ENCODE measurements around the gene XRN1.

XRN1 gene

DNA sequence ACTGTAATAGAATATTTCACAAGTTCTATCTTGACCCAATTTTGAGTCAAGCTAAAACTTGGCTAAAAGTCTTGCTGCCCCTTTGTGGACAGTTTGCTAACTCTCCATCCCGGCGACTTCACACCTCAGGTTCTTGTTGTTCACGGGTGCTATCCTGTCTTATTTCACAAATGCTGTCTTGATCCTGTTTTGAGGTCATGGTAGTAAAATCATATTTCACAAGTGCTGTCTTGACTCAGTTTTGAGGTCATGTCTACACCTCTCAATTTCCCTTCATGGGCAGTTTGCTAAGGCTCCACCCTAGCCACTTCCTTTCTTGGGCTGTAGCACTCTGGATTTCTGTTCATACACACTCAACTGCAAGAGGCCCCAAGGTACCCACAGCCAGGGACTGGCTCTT is 177.4 kb downstream of the XRN1 start:
- DNase-seq (ENCODE audit: low read depth): no peak

GRCh38 chr3:142269767-142270166 is 178.1 kb downstream of the XRN1 start:
- DNase-seq (ENCODE audit: low read depth): no peak

GRCh38 chr3:142268426-142268825 is 179.4 kb downstream of the XRN1 start:
- DNase-seq (ENCODE audit: low read depth): no peak

DNA sequence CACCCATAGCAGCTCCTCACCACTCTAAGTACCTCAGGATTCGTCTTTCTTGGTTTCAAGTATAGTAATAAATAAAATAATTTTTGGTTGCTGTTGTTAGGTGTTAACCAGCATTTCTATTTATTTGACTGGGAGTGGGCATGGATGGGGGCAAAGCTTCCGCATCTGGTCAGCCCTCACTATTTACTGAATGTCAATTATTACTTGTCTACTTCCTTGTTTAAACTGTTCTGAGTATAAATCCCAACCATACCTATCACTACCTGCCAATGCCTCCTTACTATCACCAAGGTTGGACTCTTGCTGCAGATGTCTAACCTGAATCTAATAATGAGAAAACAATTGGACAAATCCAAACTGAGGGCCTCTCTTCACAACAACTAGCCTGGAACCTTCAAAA is 180.6 kb downstream of the XRN1 start:
- no peak for DNase-seq (ENCODE audit: low read depth)

GRCh38 chr3:142263112-142263511 is 184.7 kb downstream of the XRN1 start:
- no peak for DNase-seq (ENCODE audit: low read depth)

- DNase-seq (ENCODE audit: low read depth): no peak
Measured at GRCh38 chr3:142259359-142259758, 188.5 kb downstream of the XRN1 start.

- DNase-seq (ENCODE audit: low read depth): no peak
Measured at GRCh38 chr3:142256712-142257333, 191.0 kb downstream of the XRN1 start.
